Fibroblast of villous mesenchyme (primary cell): ENCODE data around the gene OSBPL8. TPM values are rescaled to one million over a fixed set of nuclear protein-coding genes. Genes with fewer than 3 reads are reported as not detected.
A peak's percentile ranks its signal among the peaks of the same experiment; 100 is the strongest.
"Not testable (repeated sequence)": the region's sequence is repeated elsewhere in the genome, so short reads cannot be mapped to it uniquely, and the experiment has no call there.

ENCODE experiments used
- DNase-seq: peaks from one replicate; pipeline ENCODE4 v3.0.0-alpha.2; 2010; ENCODE audit warnings: low read depth
- H3K4me3 ChIP-seq: 2 replicates; pipeline ENCODE4 v1.5.1; 2011; ENCODE audit warnings: low read depth, mild to moderate bottlenecking, low read length
- CTCF ChIP-seq: IDR thresholded peaks from 2 replicates; pipeline ENCODE4 v1.5.1; 2012; ENCODE audit warnings: low read depth, mild to moderate bottlenecking, low read length; ENCODE audit not compliant: insufficient read depth
- total RNA-seq: library from RNA; depleted of rRNA; stranded (reverse); fragments of >200 nt; gene quantifications from 2 replicates; pipeline ENCODE4 v1.2.3, GENCODE V29; 2012

The OSBPL8 gene
- total RNA-seq, 1 donor: 135 TPM

GRCh38 chr12:76383988-76384387, 175.6 kb downstream of the OSBPL8 start:
- no peak for TF ChIP-seq CTCF
- no peak for DNase-seq
- no peak overlapping the region for H3K4me3 ChIP-seq

DNA sequence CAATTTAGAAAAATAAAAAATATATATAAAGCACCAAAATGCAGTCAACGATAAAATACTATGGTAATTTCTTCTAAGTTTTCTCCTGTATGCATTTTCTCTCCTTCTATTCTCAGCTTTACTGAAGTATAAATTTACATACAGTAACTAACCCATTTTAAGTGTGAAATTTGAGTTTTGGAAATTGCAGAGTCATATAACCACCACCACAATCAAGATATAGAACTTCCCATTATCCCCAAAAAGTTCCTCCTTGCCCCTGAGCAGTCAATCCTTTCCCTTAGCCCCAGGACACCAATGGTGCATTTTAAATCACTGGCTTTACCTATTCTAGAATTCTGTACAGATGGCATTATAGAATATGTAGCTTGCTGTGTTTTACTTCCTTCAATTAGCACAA, 180.3 kb downstream of the OSBPL8 start:
- no peak for DNase-seq
- no peak for TF ChIP-seq CTCF

DNA sequence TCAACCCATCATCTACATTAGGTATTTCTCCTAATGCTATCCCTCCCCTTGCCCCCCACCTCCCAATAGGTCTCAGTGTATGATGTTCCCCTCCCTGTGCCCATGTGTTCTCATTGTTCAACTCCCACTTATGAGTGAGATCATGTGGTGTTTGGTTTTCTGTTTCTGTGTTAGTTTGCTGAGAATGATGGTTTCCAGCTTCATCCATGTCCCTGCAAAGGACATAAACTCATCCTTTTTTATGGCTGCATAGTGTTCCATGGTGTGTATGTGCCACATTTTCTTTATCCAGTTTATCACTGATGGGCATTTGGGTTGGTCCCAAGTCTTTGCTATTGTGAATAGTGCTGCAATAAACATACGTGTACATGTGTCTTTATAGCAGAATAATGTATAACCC, 182.7 kb downstream of the OSBPL8 start:
- not testable (repeated sequence) for H3K4me3 ChIP-seq, DNase-seq

More for the DNA sequence above, 180.3 kb downstream of the OSBPL8 start:
- no peak overlapping the region for H3K4me3 ChIP-seq

DNA sequence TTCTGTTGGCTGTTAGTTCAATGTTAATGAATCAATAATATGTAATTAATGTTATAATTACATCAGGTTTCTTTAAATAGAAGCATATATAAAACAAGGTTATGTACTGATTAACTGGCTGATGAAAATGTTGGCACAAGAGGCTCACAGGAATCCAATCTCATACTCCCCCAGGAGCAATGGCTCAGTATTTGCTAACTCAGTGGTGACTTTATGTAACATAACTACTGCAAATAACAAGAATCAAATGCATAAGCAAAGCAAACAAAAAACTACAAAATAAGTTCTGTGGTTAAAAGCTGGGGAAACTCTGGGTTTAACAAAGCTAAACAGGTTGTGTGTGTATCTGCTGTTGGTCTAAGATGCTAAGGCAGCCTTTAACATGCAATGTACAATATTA, 183.6 kb downstream of the OSBPL8 start:
- TF ChIP-seq CTCF: no peak
- peak; percentile 4 for DNase-seq
- no peak overlapping the region for H3K4me3 ChIP-seq

DNA sequence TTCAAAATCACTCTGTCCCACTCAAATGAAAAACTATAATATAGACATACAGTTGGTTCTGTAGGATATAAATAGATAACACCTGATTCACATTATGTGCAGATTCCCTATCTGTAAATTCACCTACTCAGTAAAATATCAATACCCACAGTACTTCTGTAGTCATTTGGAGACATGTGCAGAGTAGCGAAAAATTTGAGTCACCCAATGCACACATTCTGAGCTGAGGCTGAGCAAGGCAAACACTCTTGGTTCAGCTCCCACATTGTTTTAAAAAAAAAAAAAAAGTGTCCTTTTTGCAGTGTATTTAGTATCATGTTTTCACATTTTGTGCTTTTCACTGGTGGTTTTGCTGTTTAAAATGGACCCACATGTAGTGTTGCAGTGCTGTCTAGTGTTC, 184.1 kb downstream of the OSBPL8 start:
- no peak overlapping the region for H3K4me3 ChIP-seq
- no peak for DNase-seq
- no peak for TF ChIP-seq CTCF

- no peak for DNase-seq
- no peak for TF ChIP-seq CTCF
- no peak overlapping the region for H3K4me3 ChIP-seq
These were observed 185.1 kb downstream of the OSBPL8 start for GRCh38 chr12:76374386-76375020.

GRCh38 chr12:76368230-76368629, 191.3 kb downstream of the OSBPL8 start:
- no peak for TF ChIP-seq CTCF
- DNase-seq: no peak
- no peak overlapping the region for H3K4me3 ChIP-seq

DNA sequence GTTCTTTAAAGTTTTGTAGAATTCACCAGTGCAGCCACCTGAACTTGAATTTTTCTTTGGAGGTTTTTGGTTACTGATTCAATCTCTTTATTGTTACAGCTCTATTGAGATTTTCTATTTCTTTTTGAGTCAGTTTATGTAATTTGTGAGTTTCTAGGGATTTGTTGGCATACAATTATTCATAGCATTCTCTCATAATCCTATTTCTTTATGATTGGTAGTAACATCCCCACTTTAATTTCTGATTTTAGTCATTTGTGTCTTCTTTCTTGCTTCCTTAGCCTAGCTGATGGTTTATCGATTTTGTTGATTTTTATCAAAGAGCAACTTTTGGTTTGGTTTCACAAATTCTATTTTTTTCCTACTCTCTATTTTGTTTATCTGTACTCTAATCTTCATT, 193.4 kb downstream of the OSBPL8 start:
- no peak for DNase-seq
- no peak for TF ChIP-seq CTCF
- no peak overlapping the region for H3K4me3 ChIP-seq

GRCh38 chr12:76364131-76364530, 195.4 kb downstream of the OSBPL8 start:
- H3K4me3 ChIP-seq, DNase-seq: not testable (repeated sequence)
